ENCODE measurements around the gene HLA-DRB1.
"Not testable (repeated sequence)": the region's sequence is repeated elsewhere in the genome, so short reads cannot be mapped to it uniquely, and the experiment has no call there.

The HLA-DRB1 gene

GRCh38 chr6:32589596-32590449 is at the start of gene HLA-DRB1:
Gene HLA-DRB1 (minus strand): TSS chr6:32589848. CDS start chr6:32589742, 106 bp downstream.
- DNase-seq, result no peak

DNA sequence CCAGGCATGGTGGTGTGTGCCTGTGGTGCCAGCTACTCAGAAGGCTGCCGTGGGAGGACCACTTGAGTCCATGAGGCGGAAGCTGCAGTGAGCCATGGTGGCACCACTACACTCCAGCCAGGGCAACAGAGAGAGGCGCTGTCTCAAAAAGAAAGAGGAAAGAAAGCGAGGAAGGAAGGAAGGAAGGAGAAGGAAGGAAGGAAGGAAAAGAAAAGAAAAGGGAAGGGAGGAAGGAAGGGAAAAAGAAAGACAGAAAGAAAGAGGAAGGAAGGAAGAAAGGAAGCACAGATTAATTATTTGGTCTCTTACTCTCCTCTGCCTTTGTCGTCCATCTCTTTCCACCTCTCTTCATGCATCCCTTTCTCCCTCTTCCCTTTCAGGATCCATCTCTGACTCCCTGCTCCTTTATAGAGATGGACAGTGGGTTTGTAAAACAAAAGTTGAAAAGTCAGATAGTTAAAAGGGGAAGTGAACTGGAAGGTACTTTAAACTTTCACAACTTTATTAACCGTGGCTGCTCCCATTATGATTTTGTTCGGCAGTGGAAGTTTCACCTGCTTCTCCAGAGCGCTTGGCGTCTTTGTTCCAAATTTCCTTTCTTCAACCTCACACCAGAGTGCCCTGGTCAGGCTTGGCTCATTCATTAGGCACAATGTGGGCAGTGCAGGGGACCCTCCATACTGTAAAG is 49.0 kb upstream of the HLA-DRB1 start:
- no peak for DNase-seq

DNA sequence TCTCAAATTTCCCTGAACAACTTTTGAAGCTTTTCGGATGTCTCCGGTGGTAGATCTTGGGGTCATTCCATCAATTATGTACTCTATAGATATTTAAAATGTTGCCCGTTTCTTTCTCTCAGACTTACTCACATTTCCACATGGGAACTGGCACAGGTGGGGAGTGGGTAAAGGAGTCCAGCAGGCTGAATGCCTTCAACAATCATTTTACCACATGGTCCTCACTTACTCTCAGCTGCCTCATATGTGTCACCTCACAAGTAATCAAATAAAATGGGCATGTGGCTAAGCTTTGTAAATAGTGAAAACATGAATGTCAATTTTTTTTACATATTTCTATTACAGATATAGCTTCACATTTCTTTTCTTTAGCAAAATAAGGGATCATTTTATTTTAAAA is 48.2 kb upstream of the HLA-DRB1 start:
- no peak for DNase-seq

DNA sequence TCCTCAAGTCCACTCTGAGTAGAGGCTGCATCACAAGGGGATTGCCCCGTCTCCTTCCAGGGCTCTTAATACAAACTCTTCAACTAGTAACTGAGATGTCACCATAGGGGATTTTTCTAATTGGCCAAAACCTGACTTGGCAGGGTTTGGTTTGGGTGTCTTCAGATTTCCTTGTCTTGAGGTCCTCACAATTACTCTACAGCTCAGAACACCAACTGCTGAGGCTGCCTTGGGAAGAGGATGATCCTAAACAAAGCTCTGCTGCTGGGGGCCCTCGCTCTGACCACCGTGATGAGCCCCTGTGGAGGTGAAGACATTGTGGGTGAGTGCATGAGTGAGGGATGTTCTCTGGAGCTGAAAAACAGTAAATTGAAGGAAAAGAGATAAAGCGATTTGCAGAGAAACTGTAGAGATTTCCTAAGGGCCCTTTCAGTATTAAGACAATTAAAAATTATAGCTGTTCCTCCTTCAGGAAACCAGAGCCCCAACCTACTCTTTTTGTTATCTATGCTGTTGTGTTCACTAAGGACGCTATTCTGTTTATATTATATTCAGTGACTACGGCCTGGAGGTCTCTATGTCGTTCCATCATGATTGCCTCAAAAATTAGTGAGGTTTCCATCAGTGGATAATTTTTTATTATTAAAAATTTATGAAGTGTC is 47.7 kb upstream of the HLA-DRB1 start, which contains the start of gene HLA-DQA1:
Gene HLA-DQA1 (plus strand): TSS at position 188 of the 662 bp plus-strand sequence. CDS start 53 bp downstream, at position 241.
- DNase-seq, result no peak

- no peak for DNase-seq
These were observed 46.0 kb upstream of the HLA-DRB1 start for GRCh38 chr6:32635526-32636123.

GRCh38 chr6:32629793-32630192 is 40.1 kb upstream of the HLA-DRB1 start:
- DNase-seq, result not testable (repeated sequence)

DNA sequence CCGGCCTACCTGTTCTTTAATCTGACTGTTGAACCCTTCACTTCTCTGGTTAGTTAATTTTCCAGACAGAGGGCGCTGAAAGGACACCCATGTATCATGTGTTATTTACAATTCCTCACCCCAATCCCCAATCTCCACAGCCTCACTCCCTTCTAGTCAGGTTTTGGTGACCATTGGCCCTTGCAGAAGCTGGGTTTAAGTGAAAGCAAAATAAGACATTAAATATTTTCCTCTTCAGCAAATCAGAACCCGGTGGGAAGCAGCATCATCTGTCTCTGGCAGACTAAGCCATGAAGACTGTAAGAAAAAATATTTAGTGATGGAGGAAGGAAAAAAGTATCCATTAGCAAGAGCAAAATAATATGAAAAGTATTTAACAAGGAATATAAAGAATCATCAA is 38.2 kb upstream of the HLA-DRB1 start:
- DNase-seq, result no peak

GRCh38 chr6:32627249-32627648 is 37.6 kb upstream of the HLA-DRB1 start:
- no peak for DNase-seq

DNA sequence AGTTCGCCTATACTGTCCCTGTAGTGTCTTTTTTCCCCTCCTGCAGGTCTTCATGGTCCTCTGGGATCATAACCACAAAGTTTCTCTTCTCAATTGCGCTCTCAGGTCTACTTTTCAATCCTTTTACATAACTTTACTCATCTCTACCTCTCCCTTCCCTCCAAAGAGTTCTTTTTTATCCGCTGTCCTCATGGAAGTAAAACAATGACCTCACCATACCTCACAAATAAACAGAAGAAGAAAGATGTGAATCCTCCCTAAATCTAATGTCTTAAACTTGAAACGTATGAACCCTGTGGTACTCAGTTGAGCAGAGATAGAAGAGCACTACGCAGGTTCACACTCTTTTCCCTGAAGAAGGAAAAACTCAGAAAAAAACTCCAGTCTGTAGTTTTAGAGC is 35.5 kb upstream of the HLA-DRB1 start:
- no peak for DNase-seq

- DNase-seq, result no peak
These were observed 34.9 kb upstream of the HLA-DRB1 start for GRCh38 chr6:32624565-32624964.

- no peak for DNase-seq
These were observed 34.0 kb upstream of the HLA-DRB1 start for GRCh38 chr6:32623693-32624092.

DNA sequence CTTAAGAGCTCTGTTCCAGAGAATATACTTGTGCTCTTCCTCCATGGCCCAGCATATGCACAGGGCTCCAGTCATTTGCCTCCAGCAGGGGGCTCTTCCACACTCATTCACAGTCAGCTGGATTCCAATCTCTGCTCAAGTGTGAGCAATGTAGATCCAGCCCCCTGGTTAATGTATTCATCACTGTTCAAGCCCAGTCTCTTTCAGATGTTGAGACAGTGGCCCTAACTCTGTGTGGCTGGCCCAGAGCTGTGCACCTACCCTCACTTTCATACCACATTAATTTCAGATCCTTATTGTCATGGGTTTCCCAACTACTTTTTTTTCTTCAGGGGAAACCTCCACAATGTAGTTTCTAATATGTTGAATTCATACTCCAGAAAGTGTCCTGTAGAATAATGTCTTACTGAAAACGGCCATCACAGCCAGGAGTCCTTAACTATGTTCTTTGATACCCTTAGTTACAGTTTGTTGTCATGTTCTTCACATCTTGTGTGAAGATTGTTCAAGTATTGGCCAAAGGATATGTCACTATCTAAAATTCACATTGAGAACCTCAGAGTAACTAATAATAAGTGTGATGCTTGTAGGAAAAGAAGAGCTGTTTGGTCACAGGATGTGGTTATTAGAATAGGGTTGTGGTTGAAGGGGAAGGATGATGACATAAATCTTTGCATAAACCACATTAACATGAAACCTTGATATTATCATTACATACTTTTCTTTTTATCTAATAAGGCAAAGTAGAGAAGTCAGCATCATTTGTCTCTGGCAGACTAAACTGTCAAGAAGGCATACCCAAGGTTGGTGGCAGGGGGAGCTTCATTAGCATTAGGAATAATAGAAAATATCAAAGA is 33.1 kb upstream of the HLA-DRB1 start:
- peak; percentile 34 for DNase-seq

GRCh38 chr6:32621372-32621771 is 31.7 kb upstream of the HLA-DRB1 start:
- no peak for DNase-seq

GRCh38 chr6:32617751-32618150 is 28.1 kb upstream of the HLA-DRB1 start:
- DNase-seq, result no peak

GRCh38 chr6:32615885-32616532 is 26.4 kb upstream of the HLA-DRB1 start:
- DNase-seq, result no peak

GRCh38 chr6:32614366-32615081 is 24.9 kb upstream of the HLA-DRB1 start:
- no peak for DNase-seq

DNA sequence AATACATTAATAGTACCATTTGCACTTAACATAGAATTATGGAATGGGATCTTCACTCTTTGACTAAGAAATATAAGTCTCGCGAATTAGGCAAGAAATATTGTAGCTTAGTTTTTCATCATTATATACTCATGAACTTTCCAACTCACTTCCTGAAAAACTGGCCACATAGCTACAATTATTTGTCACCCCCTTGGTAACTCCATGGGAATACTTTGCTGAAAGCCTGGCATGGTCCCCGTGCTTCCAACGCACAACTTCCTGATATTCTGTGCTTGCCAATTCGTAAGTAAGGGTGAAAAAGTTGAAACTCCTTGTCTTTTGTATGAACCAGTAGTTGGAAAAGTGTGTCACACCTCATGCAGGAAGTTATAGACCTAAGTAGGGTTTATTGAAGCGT is 23.8 kb upstream of the HLA-DRB1 start:
- DNase-seq, result no peak

DNA sequence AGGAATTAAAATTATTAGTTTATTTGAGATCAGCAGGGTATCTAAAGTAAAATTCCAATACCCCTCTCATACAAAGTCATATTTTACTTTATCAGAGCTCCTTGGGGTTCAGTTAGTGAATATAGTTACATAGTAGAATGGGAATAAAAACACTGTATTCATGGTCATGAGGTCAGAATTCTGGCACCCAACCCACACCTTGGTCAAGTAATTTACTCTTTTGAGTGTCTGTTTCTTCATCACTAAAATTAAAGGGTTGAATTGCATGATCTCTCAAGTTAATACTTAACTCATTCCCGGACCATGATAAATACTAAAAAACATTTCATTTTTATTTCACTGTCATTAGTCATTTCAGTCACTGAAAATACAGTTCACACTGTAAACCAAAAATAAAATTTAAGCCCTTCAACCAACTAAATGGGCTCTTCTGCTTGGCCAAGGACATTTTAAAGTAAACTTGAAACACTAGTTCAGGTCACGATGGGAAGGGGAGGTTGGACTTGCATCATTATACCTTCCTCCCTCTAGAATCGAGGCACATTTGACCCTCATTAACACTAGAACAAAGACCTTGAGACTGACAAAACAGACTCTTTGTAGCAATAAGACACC is 21.1 kb upstream of the HLA-DRB1 start:
- no peak for DNase-seq

- DNase-seq, result peak; percentile 36
These were observed 20.3 kb upstream of the HLA-DRB1 start for GRCh38 chr6:32609731-32610640.

Data from activated T-cell treated with anti-CD3 and anti-CD28 coated beads for 4 hours (primary cell).